Esophagus (tissue), 2 donors: ENCODE results near the gene ARHGAP26. TPM values are rescaled to one million over a fixed set of nuclear protein-coding genes. Genes with fewer than 3 reads are reported as not detected.

Experiments used
- H3K27ac ChIP-seq, 2 donors: one replicate each; pipeline ENCODE4 v1.5.1; 2013; ENCODE audit warnings: low read depth in 2 of 2, mild to moderate bottlenecking in 2 of 2, inconsistent platforms in 1 of 2, low read length in 1 of 2, moderate library complexity in 1 of 2
- H3K27me3 ChIP-seq, 2 donors: one replicate each; pipeline ENCODE4 v1.6.1; 2013; ENCODE audit warnings: low read length in 2 of 2, control low read depth in 1 of 2, mild to moderate bottlenecking in 1 of 2; ENCODE audit not compliant: insufficient read depth in 2 of 2, control insufficient read depth in 1 of 2
- H3K36me3 ChIP-seq, 2 donors: one replicate each; pipeline ENCODE4 v1.6.1; 2013; ENCODE audit warnings: low read length in 1 of 2; ENCODE audit not compliant: control insufficient read depth in 2 of 2, insufficient read depth in 2 of 2
- H3K4me1 ChIP-seq, 2 donors: one replicate each; pipeline ENCODE4 v1.6.1; 2013; ENCODE audit warnings: low read length in 1 of 2; ENCODE audit not compliant: control insufficient read depth in 2 of 2, insufficient read depth in 2 of 2
- H3K4me3 ChIP-seq, 2 donors: one replicate each; pipeline ENCODE4 v1.5.1; 2013; ENCODE audit warnings: low read length in 2 of 2, mild to moderate bottlenecking in 2 of 2, low read depth in 1 of 2, moderate library complexity in 1 of 2
- H3K9me3 ChIP-seq, 2 donors: one replicate each; pipeline ENCODE4 v1.6.1; 2013; ENCODE audit warnings: mild to moderate bottlenecking in 2 of 2, low read depth in 1 of 2, low read length in 1 of 2, moderate library complexity in 1 of 2; ENCODE audit not compliant: control insufficient read depth in 2 of 2, insufficient read depth in 1 of 2
- WGBS, 2 donors: extraction: QIAGEN DNeasy Blood & Tissue Kit; methylation state at CpG; one replicate each; pipeline ENCODE4 v1.1.7; 2013; 5-methylcytosine and 5-hydroxymethylcytosine counted together
- polyA plus RNA-seq, 2 donors: library from polyadenylated mRNA; stranded (reverse); fragments of 200-250 nt; gene quantifications; one replicate each; pipeline ENCODE4 v1.2.3, GENCODE V29; 2013
- donor health status: healthy with polysubstance abuse.
- donor health status: Bipolar disorder and iron deficiency.

The ARHGAP26 gene
- 1 to 10 TPM; 3.1 to 3.6 TPM for polyA plus RNA-seq

DNA sequence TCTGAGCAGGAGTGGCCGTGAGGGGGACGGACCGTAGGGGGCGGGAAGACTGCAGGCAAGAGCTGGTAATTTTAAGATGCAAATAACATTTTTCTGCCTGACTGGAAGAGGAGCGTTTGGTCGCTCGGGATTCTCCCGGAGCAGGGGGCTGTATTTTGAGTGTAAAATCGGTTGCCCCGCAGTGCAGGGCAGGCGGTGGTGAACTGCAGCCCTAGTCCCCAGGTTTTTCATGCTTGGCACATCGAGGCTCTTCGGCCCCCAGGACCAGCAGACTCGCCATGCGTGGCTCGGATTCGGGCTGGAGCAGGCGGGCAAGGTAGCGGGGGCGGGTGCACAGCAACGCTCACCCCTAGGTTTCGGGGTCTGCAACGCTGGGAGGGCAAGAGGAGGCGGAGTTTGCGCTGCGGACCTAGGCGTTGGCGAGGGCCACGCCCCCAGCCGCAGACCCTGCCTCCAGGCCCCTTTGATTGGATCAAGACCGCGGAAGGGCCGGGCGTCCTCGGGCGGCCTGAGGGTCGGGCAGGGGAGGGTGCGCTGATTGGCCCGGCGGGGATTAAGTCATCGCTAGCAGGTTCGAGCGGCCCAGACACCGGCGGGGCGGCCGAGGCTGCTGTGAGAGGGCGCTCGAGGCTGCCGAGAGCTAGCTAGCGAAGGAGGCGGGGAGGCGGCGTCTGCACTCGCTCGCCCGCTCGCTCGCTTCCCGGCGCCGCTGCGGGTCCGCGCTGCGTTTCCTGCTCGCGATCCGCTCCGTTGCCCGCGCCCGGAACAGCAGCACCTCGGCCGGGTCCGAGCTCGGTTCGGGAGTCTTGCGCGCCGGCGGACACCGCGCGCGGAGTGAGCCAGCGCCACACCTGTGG lies at the start of gene ARHGAP26:
ARHGAP26 (plus strand) TSS at position 585 of the 857 bp plus-strand sequence. CDS start 385 bp downstream, outside the sequence.
- H3K27me3 ChIP-seq, result no peaks in the 10 kb centered on the region
- WGBS, 2 donors, result 0 to 1% methylated on average over 68 to 87 of the region's 87 CpGs
- H3K27ac ChIP-seq, result peak within 1 kb of the TSS; percentile 85 to 86
- H3K36me3 ChIP-seq, result no peaks in the 10 kb centered on the region
- peaks cover 0 to 2% of the 10 kb centered on the region in 2 donors for H3K9me3 ChIP-seq
- H3K4me1 ChIP-seq, result no peaks in the 10 kb centered on the region
- peak within 1 kb of the TSS; percentile 75 to 86 for H3K4me3 ChIP-seq

- Histone ChIP-seq H3K36me3 (no peaks in the 10 kb centered on the region), H3K9me3 (no peaks in the 10 kb centered on the region), H3K27me3 (no peaks in the 10 kb centered on the region), H3K27ac (no peak overlapping the region), H3K4me1 (peaks cover 0 to 5% of the 10 kb centered on the region in 2 donors), H3K4me3 (no peak overlapping the region)
- WGBS, 2 donors, result 42 to 51% methylated on average over 13 of the region's 13 CpGs
These were observed 49.4 kb upstream of the ARHGAP26 start for GRCh38 chr5:142720641-142721271.

- no peaks in the 10 kb centered on the region for H3K9me3 ChIP-seq
- H3K27me3 ChIP-seq, result no peaks in the 10 kb centered on the region
- H3K4me1 ChIP-seq, result peaks cover 0 to 5% of the 10 kb centered on the region in 2 donors
- no peaks in the 10 kb centered on the region for H3K36me3 ChIP-seq
- H3K27ac ChIP-seq, result no peak overlapping the region
- H3K4me3 ChIP-seq, result no peak overlapping the region
- WGBS, 2 donors, result 93 to 94% methylated on average over 6 of the region's 6 CpGs
These were observed 48.0 kb upstream of the ARHGAP26 start for GRCh38 chr5:142722146-142722545.

DNA sequence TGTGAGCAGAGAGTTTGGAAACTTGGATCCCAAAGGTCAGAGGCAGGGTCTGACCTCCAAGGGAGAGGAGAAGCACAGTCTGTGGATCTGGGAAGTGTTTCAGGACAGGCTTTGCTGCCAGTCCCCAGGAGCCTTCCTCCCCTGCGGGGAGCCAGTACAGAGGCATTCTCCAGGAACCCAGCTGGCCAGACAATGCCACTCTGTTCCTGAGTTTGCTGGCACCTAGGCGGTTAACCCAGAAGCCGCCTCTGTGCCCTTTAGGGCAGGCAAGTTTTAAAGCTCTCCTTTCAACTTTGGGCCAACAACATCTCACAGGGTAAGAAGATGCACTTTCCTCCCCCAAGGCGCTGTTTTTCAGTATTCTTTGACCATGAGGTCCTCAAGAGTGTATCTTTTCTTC lies 47.3 kb upstream of the ARHGAP26 start:
- no peaks in the 10 kb centered on the region for H3K9me3 ChIP-seq
- H3K27ac ChIP-seq, result no peak overlapping the region
- no peaks in the 10 kb centered on the region for H3K36me3 ChIP-seq
- no peak overlapping the region for H3K4me3 ChIP-seq
- H3K4me1 ChIP-seq, result peaks cover 0 to 5% of the 10 kb centered on the region in 2 donors
- WGBS, 2 donors, result 79 to 89% methylated on average over 4 of the region's 4 CpGs
- H3K27me3 ChIP-seq, result no peaks in the 10 kb centered on the region

DNA sequence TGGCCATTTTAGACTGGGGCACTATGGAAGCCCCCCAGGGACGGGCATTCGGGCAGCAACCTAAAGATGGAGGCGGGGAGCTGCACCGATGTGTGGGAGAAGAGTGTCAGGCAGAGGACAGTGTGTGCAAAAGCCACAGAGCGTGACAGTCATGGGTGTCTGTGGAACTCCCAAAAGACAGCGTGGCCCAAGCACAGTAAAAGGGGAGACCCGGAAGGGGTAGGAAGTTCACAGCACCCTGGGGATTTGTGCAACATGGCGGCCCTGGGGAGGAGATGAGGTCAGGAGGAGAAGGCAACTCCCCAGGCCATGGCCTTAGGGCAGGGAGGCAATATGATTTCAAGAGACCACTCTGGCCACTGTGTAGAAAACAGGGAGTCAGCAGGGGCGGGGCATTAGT lies 45.4 kb upstream of the ARHGAP26 start:
- 94 to 95% methylated on average over 9 of the region's 9 CpGs for WGBS, 2 donors
- Histone ChIP-seq H3K27ac (no peak overlapping the region), H3K27me3 (no peaks in the 10 kb centered on the region), H3K9me3 (no peaks in the 10 kb centered on the region), H3K36me3 (no peaks in the 10 kb centered on the region), H3K4me1 (peaks cover 0 to 5% of the 10 kb centered on the region in 2 donors), H3K4me3 (no peak overlapping the region)

GRCh38 chr5:142725231-142726187 lies 44.7 kb upstream of the ARHGAP26 start:
- Histone ChIP-seq H3K36me3 (no peaks in the 10 kb centered on the region), H3K27ac (no peak overlapping the region), H3K9me3 (no peaks in the 10 kb centered on the region), H3K4me1 (peaks cover 0 to 5% of the 10 kb centered on the region in 2 donors), H3K4me3 (no peak overlapping the region), H3K27me3 (no peaks in the 10 kb centered on the region)
- WGBS, 2 donors, result 75 to 79% methylated on average over 4 of the region's 4 CpGs

DNA sequence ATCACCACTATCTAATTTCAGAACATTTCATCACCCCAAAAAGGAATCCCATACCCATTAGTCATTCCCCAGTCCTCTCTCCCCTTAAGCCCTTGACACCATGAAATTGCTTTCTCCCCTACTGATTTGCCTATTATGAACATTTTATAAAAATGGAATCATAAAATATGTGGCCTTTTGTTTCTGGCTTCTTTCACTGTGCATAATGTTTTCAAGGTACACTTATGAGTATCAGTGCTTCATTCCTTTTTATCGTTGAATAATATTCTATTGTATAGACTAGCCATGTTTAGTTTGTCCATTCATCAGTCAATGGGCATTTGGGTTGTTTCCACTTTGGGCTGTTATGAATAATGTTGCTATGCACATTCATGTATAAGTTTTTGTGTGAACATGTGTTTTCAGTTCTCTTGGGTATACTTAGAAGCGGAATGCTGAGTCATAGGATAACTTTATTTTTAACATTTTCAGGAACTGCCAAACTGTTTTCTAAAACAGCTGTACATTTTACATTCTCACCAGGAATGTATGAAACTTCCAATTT lies 43.9 kb upstream of the ARHGAP26 start:
- Histone ChIP-seq H3K9me3 (no peaks in the 10 kb centered on the region), H3K27ac (no peak overlapping the region), H3K27me3 (no peaks in the 10 kb centered on the region), H3K4me3 (no peak overlapping the region), H3K36me3 (no peaks in the 10 kb centered on the region), H3K4me1 (no peaks in the 10 kb centered on the region)
- WGBS, 2 donors, result 38 to 56% methylated on average over 2 of the region's 2 CpGs

- 84 to 86% methylated on average over 2 of the region's 2 CpGs for WGBS, 2 donors
- no peaks in the 10 kb centered on the region for H3K4me1 ChIP-seq
- H3K9me3 ChIP-seq, result no peaks in the 10 kb centered on the region
These were observed 42.5 kb upstream of the ARHGAP26 start for GRCh38 chr5:142727735-142728047.

More at GRCh38 chr5:142727735-142728047, 42.5 kb upstream of the ARHGAP26 start:
- H3K27me3 ChIP-seq, result no peaks in the 10 kb centered on the region
- no peak overlapping the region for H3K4me3 ChIP-seq
- no peak overlapping the region for H3K27ac ChIP-seq
- no peaks in the 10 kb centered on the region for H3K36me3 ChIP-seq
